D721Med (cell line): ENCODE measurements around the gene CEP97.

Experiments
- DNase-seq: peaks from one replicate; pipeline ENCODE4 v3.0.0; 2011; ENCODE audit warnings: low spot score; ENCODE audit not compliant: insufficient read length
- FAIRE-seq: peaks from 2 replicates; lab custom pipeline; 2011; peaks lifted over from hg19 to GRCh38; lab: Jason Lieb, UNC
- CTCF ChIP-seq: IDR thresholded peaks from 2 replicates; pipeline ENCODE4 v1.5.1; 2012; ENCODE audit warnings: mild to moderate bottlenecking, control low read depth; ENCODE audit not compliant: insufficient read depth; ENCODE audit errors: missing control alignments

Gene CEP97

GRCh38 chr3:101806491-101806890 is 82.1 kb downstream of the CEP97 start:
- no peak for FAIRE-seq

GRCh38 chr3:101807888-101808287 is 83.5 kb downstream of the CEP97 start:
- no peak for TF ChIP-seq CTCF
- DNase-seq (no peak), FAIRE-seq (no peak)

More at GRCh38 chr3:101806491-101806890, 82.1 kb downstream of the CEP97 start:
- DNase-seq = no peak
- TF ChIP-seq CTCF = no peak

- peak; percentile 65 for TF ChIP-seq CTCF
- DNase-seq (no peak), FAIRE-seq (no peak)
These were observed 85.0 kb downstream of the CEP97 start for GRCh38 chr3:101809178-101810021.

GRCh38 chr3:101810022-101810418 is 85.6 kb downstream of the CEP97 start:
- no peak for TF ChIP-seq CTCF
- DNase-seq (no peak), FAIRE-seq (no peak)

- no peak for DNase-seq
- no peak for FAIRE-seq
- TF ChIP-seq CTCF = no peak
These were observed 87.5 kb downstream of the CEP97 start for GRCh38 chr3:101811875-101812274.

- no peak for DNase-seq
- no peak for FAIRE-seq
- TF ChIP-seq CTCF = no peak
These were observed 88.5 kb downstream of the CEP97 start for GRCh38 chr3:101812895-101813294.

- DNase-seq (no peak), FAIRE-seq (no peak)
- peak; percentile 64 for TF ChIP-seq CTCF
These were observed 89.5 kb downstream of the CEP97 start for GRCh38 chr3:101813817-101814440.
